Keratinocyte (primary cell): ENCODE measurements around the gene RAB37. TPM values are rescaled to one million over a fixed set of nuclear protein-coding genes. Genes with fewer than 3 reads are reported as not detected.

Source experiments
- DNase-seq: peaks from one replicate; pipeline ENCODE4 v3.0.0-alpha.2; 2011; ENCODE audit warnings: low read depth, missing footprints, low spot score
- FAIRE-seq: peaks from 2 replicates; lab custom pipeline; 2011; peaks lifted over from hg19 to GRCh38; lab: Jason Lieb, UNC
- H2AFZ ChIP-seq: 2 replicates; pipeline ENCODE4 v1.6.0; 2012; ENCODE audit warnings: low read length, control low read depth, inconsistent platforms; ENCODE audit not compliant: control insufficient read depth
- H3K27ac ChIP-seq: 2 replicates; pipeline ENCODE4 v1.5.1; 2011; ENCODE audit warnings: low read length; ENCODE audit not compliant: control insufficient read depth, insufficient read depth
- H3K27me3 ChIP-seq: 3 replicates; pipeline ENCODE4 v1.6.0; 2011; ENCODE audit warnings: low read length; ENCODE audit not compliant: control insufficient read depth, insufficient read depth; ENCODE audit errors: extremely low read depth
- H3K36me3 ChIP-seq, 2 experiments: 2 replicates in 1 of 2; 3 replicates in 1 of 2; pipeline ENCODE4 v1.5.1; 2011; ENCODE audit warnings: low read length in 2 of 2, mild to moderate bottlenecking in 1 of 2; ENCODE audit not compliant: control insufficient read depth in 2 of 2, insufficient read depth in 2 of 2; ENCODE audit errors: extremely low read depth in 1 of 2
- H3K4me1 ChIP-seq: 3 replicates; pipeline ENCODE4 v1.5.1; 2011; ENCODE audit warnings: low read length; ENCODE audit not compliant: control insufficient read depth, insufficient read depth; ENCODE audit errors: extremely low read depth
- H3K4me2 ChIP-seq: 3 replicates; pipeline ENCODE4 v1.6.0; 2011; ENCODE audit warnings: low read depth, low read length; ENCODE audit not compliant: control insufficient read depth, insufficient read depth; ENCODE audit errors: extremely low read depth
- H3K4me3 ChIP-seq, 3 experiments: fragments of 200-600 bp in 1 of 3; sonication (generic) in 1 of 3; 2 replicates in 2 of 3; 3 replicates in 1 of 3; pipeline ENCODE4 v1.5.1; 2011 to 2016; ENCODE audit warnings: low read length in 3 of 3, mild to moderate bottlenecking in 3 of 3, control low read depth in 2 of 3, inconsistent platforms in 1 of 3, low read depth in 1 of 3, mixed read lengths in 1 of 3, mixed run types in 1 of 3, moderate library complexity in 1 of 3; ENCODE audit not compliant: control insufficient read depth in 2 of 3, insufficient read depth in 2 of 3; ENCODE audit errors: extremely low read depth in 1 of 3
- H3K79me2 ChIP-seq: 2 replicates; pipeline ENCODE4 v1.6.0; 2012; ENCODE audit warnings: low read length; ENCODE audit not compliant: control insufficient read depth, insufficient read depth
- H3K9ac ChIP-seq: 3 replicates; pipeline ENCODE4 v1.6.0; 2011; ENCODE audit warnings: low read length; ENCODE audit not compliant: control insufficient read depth, insufficient read depth; ENCODE audit errors: extremely low read depth
- H3K9me1 ChIP-seq: 3 replicates; pipeline ENCODE4 v1.6.0; 2011; ENCODE audit warnings: low read length; ENCODE audit not compliant: control insufficient read depth, insufficient read depth; ENCODE audit errors: extremely low read depth
- H3K9me3 ChIP-seq: 2 replicates; pipeline ENCODE4 v1.5.1; 2012; ENCODE audit warnings: low read depth, low read length; ENCODE audit not compliant: control insufficient read depth
- H4K20me1 ChIP-seq: 3 replicates; pipeline ENCODE4 v1.6.0; 2011; ENCODE audit warnings: low read length; ENCODE audit not compliant: control insufficient read depth, insufficient read depth; ENCODE audit errors: extremely low read depth
- EZH2 ChIP-seq: IDR thresholded peaks from one replicate; pipeline ENCODE4 v1.6.1; 2012; ENCODE audit warnings: inconsistent platforms, mild to moderate bottlenecking, low read length, moderate library complexity
- dilution Hi-C: fragments of 300-500 bp; cut with MboI; formaldehyde crosslinking; loops from one replicate; pipeline ENCODE4 v1.7.0; 2020; ENCODE audit warnings: low sequenced_read_pairs; ENCODE audit not compliant: extremely low pct_ligation_motif_present
- polyA plus RNA-seq, 5 experiments: library from polyadenylated mRNA; depleted of rRNA in 3 of 5; stranded (reverse) in 3 of 5; stranded (forward) in 1 of 5; unstranded in 1 of 5; fragments of >200 nt; gene quantifications; 1 replicate in 1 of 5; 2 replicates in 3 of 5; 3 replicates in 1 of 5; pipeline versions ENCODE4 v1.2.1 to v1.2.3, GENCODE V29; 2011 to 2012; ENCODE audit warnings: missing spikeins in 2 of 5, low read depth in 1 of 5, low replicate concordance in 1 of 5
- TF ChIP-seq, protein P1 (sequence below), 3 experiments: IDR thresholded peaks in 1 of 3; conservative IDR thresholded peaks in 1 of 3; optimal IDR thresholded peaks in 1 of 3; 2 replicates in 2 of 3; 3 replicates in 1 of 3; pipeline versions ENCODE3 to v1.5.1; 2011; ENCODE audit warnings: low read length in 3 of 3, mild to moderate bottlenecking in 3 of 3, moderate library complexity in 2 of 3, control low read depth in 1 of 3, inconsistent platforms in 1 of 3; ENCODE audit not compliant: insufficient read depth in 2 of 3; ENCODE audit errors: extremely low read depth in 1 of 3

RAB37 gene
- polyA plus RNA-seq, 1 donor (not counting 4 experiments of a cell fraction or from before 2014, with no cell fraction given) = 0.03 TPM

DNA sequence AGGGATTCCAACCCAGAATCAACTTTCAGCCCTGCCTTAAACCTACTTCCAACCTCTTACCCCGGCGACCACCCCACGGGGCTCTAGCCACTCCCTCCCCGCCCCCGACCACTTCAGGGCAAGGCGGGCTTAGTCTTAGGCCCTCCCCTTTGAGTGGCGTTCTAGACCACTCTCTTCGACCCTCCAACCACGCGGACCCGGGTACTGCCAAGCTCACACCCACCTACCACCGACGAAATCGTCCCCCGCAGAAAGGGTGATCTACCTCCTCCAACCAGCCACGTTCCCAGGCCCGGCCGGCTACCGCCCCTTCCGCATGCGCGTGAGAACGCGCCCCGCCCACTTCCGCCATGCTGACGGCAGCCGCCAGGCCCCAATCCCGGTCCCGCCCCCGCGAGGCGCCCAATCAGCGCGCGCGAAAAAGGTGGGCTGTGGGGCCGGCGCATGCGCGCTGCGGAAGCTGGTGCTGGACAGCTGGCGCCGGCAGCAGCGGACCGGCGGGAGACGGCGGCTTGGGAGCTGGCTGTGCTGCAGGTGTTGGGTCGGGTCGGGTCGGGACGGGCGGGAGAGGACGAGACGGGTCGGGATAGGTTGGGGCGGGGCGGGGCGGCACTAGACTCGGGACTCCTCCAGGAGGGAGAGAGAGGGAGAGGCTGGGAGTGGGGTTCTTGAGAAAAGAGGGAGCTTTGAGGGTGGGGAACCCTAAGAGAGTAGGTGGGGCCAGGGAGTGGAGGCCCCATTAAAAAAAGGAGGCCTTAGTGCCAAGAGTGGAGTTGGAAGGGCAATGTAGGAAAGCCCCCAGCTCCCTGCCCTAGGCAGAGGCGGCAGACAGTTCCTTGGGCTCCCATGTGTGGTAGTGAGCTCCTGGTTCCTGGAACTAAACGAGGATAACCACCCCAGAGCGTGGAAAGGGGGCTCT is 39.2 kb downstream of the RAB37 start, which contains the start of gene NAT9:
TSS of gene NAT9 (minus strand) at position 302 of the 919 bp plus-strand sequence. CDS start 647 bp downstream, outside the sequence.
- Histone ChIP-seq H3K27ac (peak within 1 kb of the TSS; percentile 62), H3K9me3 (no peaks in the 10 kb centered on the region), H3K27me3 (no peaks in the 10 kb centered on the region), H3K4me1 (peaks cover 8% of the 10 kb centered on the region), H2AFZ (peak within 1 kb of the TSS; percentile 92), H3K9me1 (no peaks in the 10 kb centered on the region), H3K9ac (peak within 1 kb of the TSS; percentile 81), H3K4me2 (peak within 1 kb of the TSS; percentile 95), H4K20me1 (no peaks in the 10 kb centered on the region), H3K79me2 (peaks cover 36% of the 10 kb centered on the region), H3K4me3 (peak within 1 kb of the TSS; percentile 87 to 96 (median 95)), H3K36me3 (peaks cover 30 to 40% of the 10 kb centered on the region in 2 experiments)
- TF ChIP-seq EZH2 = no peak
- TF ChIP-seq, protein P1, sequence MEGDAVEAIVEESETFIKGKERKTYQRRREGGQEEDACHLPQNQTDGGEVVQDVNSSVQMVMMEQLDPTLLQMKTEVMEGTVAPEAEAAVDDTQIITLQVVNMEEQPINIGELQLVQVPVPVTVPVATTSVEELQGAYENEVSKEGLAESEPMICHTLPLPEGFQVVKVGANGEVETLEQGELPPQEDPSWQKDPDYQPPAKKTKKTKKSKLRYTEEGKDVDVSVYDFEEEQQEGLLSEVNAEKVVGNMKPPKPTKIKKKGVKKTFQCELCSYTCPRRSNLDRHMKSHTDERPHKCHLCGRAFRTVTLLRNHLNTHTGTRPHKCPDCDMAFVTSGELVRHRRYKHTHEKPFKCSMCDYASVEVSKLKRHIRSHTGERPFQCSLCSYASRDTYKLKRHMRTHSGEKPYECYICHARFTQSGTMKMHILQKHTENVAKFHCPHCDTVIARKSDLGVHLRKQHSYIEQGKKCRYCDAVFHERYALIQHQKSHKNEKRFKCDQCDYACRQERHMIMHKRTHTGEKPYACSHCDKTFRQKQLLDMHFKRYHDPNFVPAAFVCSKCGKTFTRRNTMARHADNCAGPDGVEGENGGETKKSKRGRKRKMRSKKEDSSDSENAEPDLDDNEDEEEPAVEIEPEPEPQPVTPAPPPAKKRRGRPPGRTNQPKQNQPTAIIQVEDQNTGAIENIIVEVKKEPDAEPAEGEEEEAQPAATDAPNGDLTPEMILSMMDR (optimal IDR thresholded peaks at IDR 0.05 in 1 of 3, IDR thresholded peaks at IDR 0.05 in 1 of 3, conservative IDR thresholded peaks at IDR 0.05 in 1 of 3; ENCODE audit: extremely low read depth in 1 of 3, insufficient read depth in 2 of 3, low read length in 3 of 3) = no peak
- DNase-seq (peak; percentile 84), FAIRE-seq (no peak)
- dilution Hi-C loops = no loop called here

DNA sequence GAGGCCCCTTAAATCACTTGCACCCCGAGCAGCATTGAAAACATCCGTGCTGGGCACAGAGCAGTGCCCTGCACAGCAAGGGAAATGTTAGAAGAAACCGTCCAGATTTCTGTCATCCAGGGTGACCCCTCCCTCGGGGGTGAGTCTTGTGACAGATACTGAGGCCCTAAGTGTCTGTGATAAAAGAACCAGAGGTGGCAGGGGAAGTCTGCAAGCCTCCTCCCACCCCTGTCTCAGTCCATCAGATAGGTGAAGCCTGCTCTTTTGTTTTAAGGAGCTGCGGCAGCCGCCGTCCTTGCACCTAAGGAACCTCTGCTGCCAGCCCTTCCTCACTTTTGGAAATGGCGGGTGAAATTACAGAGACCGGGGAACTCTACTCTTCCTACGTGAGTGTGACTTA is 39.9 kb downstream of the RAB37 start:
- TF ChIP-seq, protein P1 (optimal IDR thresholded peaks at IDR 0.05 in 1 of 3, IDR thresholded peaks at IDR 0.05 in 1 of 3, conservative IDR thresholded peaks at IDR 0.05 in 1 of 3; ENCODE audit: extremely low read depth in 1 of 3, insufficient read depth in 2 of 3, low read length in 3 of 3) = no peak
- TF ChIP-seq EZH2 = no peak
- Histone ChIP-seq H4K20me1 (no peaks in the 10 kb centered on the region), H3K79me2 (peaks cover 36% of the 10 kb centered on the region), H3K27me3 (no peaks in the 10 kb centered on the region), H3K9me1 (no peaks in the 10 kb centered on the region), H3K4me2 (peak overlapping the region; percentile 95), H2AFZ (no peak overlapping the region), H3K9ac (peak overlapping the region; percentile 81), H3K9me3 (no peaks in the 10 kb centered on the region), H3K4me3 (peak overlapping the region; percentile 87 to 96 (median 95)), H3K36me3 (peaks cover 25 to 33% of the 10 kb centered on the region in 2 experiments), H3K27ac (peak overlapping the region; percentile 50), H3K4me1 (peaks cover 8% of the 10 kb centered on the region)
- no peak for FAIRE-seq
- dilution Hi-C loops = no loop called here
- DNase-seq = no peak
